ENCODE data around the gene CFAP100. TPM values are rescaled to one million over a fixed set of nuclear protein-coding genes. Genes with fewer than 3 reads are reported as not detected.

The CFAP100 gene
- total RNA-seq, 1 experiment from 2014 or later, result not detected

DNA sequence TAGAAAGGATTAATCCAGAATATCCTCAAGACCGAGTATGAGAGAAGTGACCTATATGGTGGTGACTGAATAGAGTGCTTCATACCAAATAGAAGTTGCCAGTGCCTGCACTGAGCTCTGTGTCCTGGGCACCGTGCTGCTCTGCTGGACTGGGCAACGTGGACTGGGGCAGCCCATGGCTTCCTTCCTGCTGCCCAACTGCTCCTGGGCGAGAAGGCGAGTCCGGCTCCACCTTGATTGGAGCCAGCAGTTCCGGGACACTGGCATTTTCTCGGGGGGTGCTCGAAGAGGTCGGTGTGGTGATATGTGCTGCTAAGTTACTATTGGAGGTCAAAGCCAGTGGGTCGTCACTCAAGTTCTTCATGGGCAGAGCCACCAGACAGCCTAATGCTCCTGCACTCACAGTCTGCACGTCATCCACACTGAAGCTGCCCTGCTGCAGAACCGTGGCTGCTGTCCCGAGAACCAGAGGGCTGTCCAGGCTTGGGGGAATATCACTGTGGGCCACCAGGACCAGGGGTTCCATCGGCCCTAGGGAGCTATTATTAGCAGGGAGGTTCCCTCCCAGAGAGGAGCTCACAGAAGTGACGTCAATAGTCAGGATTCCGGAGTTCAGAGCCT lies 66.9 kb downstream of the CFAP100 start:
- DNase-seq (ENCODE audit: low read depth), result no peak

DNA sequence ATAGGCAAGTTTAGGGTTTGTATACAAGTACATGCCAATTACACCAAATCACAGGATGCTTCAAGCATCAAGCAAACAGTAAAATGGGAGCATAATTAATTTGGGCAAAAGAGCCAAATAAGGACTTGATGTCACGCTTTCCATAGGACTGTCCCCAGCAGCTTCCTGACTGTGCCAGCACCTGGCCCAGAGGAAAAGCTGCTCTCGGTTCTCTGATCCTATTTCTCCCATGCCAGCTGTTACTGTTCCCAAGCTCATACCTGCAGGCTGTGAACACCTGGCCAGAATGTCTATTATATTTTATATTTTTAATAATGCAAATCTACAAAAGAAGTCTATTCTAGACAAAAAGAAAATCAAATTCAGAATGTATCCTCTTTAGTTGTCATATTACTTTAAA lies 68.8 kb downstream of the CFAP100 start:
- no peak for DNase-seq (ENCODE audit: low read depth)

DNA sequence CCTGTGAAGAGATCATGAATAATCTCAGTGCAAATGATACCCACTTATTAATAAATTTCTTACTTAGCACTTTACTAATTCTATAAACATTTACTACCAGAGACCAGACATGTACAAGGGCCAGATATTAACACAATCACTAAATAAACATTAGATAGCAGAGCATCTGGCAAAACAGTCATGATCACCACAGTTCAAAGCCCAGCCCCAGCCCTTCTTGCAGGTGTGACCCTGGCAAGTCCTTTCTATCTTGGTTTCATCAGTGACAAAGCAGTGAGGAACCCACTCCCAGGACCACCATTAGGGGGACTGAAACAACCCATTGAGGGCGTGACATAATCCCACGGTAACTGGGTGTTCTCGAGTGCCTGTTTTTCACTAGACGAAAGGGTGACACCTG lies 69.4 kb downstream of the CFAP100 start:
- DNase-seq (ENCODE audit: low read depth), result no peak

DNA sequence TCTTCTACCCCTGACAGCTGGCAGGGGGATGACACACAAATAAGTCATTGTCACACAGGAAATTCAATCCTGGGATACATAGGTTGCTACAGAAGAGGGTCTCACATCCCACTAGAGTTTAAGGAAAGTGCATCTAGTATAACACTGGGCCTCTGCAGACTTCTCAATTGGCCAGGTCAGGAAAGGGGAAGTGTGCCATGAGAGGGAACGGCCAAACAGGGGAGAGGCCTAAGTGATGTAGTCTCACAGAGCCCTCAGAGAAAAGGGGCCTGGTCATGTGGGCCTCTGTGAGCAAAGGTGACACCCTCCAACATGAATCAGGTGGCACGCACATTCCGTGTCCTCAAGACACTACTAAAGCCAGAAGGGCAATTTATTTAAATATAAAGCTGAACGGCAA lies 69.8 kb downstream of the CFAP100 start:
- DNase-seq (ENCODE audit: low read depth), result no peak

- DNase-seq (ENCODE audit: low read depth), result no peak
Observed at GRCh38 chr3:126464997-126465396, 70.3 kb downstream of the CFAP100 start.

DNA sequence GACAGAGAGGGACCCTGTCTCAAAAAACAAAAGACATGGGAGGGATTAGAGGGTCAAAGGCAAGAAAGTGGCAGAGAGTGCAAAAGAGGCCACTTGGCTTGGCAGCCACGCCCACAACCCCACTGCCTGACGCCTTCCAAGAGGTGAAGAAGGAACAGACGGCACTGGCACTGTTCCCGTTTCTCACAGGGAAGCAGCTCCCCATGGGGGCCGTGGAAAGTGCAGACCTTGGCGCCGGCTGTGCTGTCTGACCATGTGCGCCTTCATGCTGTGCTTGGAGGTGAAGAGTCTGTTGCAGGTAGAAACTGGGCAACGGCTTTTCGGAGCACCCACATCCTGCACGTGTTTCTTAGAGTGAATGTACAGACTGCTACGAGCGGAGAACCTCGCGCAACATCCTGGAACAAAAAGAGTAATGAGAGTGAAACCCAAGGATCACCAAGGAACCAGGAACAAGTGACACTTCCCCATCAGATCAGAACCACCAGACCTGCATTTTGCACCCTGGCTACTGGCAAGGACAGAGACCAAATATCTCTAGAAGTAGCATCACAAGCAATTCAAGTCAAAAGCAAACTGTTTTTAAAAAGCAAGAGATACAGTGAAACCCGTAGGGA lies 71.3 kb downstream of the CFAP100 start:
- DNase-seq (ENCODE audit: low read depth), result no peak

- DNase-seq (ENCODE audit: low read depth), result no peak
Observed at GRCh38 chr3:126466886-126467610, 72.3 kb downstream of the CFAP100 start.

DNA sequence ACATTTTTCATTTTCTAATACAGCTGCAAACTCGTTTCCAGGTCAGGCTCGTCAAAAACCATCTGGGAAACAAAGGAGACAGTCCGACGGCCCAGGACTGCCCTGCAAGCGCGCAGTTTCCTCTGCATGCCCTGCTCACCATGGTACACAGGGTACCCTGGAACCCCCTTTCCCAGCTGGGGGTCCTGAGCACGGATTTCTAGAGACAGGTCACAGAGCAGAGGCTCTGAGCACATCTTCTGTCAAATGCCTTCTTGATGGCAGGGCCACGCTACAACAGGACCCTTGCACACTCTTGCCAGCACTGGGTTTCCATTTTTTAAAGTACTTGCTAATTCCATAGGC lies 72.9 kb downstream of the CFAP100 start:
- no peak for DNase-seq (ENCODE audit: low read depth)

DNA sequence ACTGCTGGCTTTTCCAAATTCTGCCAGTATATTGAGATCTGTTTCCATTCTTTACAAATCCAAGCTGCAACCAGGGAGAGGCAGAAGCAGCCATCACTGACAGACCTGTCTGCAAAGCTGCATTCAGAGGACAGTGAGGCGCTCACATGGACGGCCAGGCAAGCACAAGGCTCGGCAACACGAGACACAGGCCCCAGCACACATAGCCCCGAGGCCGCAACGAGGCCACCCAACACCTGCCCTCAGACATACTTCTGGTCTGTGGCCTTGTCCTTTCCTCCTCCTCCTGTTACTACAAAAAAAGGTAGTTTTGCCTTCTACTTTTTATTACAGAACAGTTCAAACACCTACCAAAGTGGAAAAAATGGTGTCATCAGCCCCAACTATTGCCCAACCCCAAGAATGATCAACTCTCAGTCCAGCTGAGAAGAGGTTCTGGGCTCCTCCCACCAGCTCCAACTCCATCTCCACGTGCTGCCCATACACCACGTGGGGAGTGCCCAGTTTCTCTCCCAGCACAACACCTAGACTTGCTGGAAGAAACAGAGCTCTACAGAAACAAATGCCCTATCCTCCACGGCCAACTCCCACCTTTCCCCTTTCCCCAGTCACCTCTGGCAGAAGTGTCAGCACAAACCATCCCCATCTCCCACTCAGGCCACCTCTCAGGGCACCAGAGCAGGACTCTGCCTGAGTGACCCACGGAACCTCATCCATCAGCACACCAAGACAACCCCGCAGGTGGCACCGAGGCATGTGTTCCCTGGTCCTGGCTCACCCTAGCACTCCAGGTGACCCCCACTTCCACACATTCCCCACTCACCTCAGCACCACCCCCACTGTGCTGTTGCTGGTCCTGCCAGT lies 73.6 kb downstream of the CFAP100 start:
- DNase-seq (ENCODE audit: low read depth), result no peak

DNA sequence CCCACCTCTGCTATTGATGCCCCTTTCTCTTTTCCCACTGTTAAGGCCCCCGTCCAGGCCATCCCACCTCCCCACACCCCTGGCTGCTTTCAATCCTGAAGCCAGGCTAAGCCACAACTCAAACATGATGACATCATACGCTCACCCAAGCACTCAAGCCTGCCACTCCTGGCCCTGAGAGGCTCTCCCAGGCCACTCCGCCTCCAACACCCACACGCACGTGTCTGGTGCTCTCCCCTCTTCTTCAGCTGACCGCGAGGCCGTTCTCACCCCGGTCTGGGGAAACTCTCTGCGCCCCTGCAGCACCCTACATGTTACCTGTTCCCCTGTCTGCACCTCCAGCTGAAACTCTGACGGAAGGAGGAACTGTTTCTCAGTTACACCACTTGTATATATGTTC lies 74.8 kb downstream of the CFAP100 start:
- DNase-seq (ENCODE audit: low read depth), result no peak

- DNase-seq (ENCODE audit: low read depth), result peak; percentile 89
Observed at GRCh38 chr3:126472277-126473006, 77.7 kb downstream of the CFAP100 start.

- no peak for DNase-seq (ENCODE audit: low read depth)
Observed at GRCh38 chr3:126473292-126474168, 78.8 kb downstream of the CFAP100 start.

DNA sequence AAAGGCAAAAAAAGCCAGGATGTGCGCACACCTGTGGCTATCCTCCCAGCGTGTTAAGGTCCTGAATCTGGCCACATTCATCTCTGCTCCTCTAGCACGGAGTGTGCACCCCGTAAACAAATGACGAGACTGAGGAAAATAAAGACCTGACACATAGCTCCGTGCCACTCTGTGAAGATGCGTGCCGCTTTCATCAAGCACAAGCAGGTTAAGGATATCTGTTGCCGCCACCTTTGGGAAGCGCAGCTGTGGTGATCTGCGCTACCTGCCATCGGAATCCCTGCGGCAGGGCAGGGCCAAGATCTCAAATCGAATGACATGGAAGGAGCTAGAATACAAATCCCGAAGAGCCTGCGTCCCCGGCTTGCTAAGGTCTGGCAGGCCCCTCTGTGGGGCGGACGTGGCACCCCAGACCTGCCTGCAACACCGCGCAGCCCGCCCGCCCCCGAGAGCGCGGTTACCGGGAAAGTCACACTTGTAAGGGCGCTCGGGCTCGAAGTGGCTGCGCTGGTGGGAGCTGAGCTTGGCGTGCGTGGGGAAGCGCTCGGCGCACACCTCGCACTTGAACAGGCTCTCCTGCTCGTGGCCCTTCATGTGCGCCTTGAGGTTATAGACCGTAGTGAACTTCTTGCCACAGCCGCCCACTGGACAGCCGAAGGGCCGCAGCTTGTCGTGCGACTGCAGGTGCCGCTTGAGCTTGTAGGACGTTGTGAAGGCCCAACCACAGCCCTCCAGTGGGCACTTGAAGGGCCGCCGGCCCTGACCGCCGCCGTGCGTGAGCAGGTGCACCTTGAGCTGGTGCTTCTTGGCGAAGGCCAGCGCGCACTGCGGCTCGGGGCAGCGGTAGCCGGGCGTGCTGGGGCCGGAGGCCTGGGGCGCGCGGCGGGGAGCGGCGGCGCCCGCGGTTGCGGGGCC lies 80.0 kb downstream of the CFAP100 start:
- peak; percentile 55 for DNase-seq (ENCODE audit: low read depth)

DNA sequence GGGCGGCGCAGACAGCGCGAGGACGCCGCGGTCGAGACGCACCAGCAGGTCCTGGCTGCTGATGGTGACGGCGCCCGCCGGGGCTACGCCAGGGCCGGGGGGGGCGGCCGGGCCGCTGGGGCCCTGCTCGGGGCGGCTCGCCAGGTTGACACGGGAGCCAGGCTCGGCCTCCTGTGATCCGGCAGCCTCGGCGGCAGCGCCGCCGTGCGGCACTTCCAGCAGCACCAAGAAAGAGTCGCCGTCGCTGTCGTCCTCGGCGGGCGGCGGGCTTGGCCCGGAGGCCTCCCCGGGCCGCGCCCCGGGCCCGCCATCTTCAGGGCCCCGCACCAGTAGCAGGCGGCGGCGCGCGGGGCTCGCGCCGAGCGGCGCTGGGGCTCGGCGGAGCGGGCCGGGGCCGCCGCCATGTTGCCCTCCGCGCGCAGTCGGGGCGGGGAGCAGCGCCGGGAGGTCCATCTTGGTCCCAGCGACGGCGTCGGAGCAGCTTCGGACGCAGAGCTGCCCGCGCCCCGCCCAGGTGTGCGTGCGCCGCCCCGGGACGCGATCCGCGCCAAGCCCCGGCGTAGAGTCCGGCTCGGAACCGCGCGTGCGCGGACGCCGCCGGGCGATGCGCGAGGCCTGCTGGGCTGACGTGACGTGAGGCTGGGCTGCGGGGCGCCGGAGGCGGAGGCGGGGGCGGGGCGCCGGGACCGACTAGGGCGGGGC lies 80.9 kb downstream of the CFAP100 start, which contains the start of gene ZXDC:
Gene ZXDC, minus strand, starts transcription at position 479 of the 702 bp plus-strand sequence. Its CDS starts 26 bp downstream, at position 453.
- DNase-seq (ENCODE audit: low read depth), result peak; percentile 92

GRCh38 chr3:126476166-126477060 lies 81.7 kb downstream of the CFAP100 start:
- DNase-seq (ENCODE audit: low read depth), result no peak

GRCh38 chr3:126477061-126477380 lies 82.3 kb downstream of the CFAP100 start:
- DNase-seq (ENCODE audit: low read depth), result no peak

DNA sequence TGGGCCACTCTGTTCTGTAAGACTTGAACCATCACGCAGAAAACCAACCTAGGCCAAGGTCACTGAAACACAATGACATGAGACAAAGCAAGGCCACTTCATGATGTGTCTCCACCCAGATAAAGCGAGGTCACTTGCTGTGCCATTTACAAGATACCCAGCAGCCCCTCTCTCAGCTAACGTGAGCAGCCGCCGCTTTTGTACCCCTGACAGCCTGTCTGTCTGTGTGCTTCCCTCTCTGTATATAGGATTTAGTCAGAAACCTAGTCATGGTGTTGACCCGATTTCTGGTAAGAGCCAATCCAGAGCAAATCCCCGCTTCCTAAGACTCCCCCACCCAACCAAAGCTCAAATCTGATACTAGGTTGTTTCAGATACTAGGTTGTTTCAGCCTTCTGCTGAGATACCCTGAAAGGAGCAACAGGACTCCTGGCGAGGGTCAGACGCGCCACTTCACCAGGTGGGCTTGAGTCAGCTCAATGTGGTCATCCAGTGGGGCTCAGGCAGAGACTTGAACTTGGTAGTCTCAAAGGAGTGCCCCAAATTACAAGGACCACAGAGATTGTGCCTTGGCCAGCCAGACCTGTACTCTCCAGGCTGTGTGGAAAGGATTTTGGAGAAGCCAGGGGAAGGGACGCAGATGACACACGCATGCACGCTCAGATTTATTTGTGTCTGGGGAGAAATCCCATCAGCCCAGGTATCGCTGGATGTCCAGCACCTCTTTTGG lies 84.0 kb downstream of the CFAP100 start:
- no peak for DNase-seq (ENCODE audit: low read depth)

All from RPMI7951 (cell line).